Parietal lobe (tissue), 1 donor: ENCODE data around the gene MTMR1. TPM values are rescaled to one million over a fixed set of nuclear protein-coding genes. Genes with fewer than 3 reads are reported as not detected.

Experiments
- total RNA-seq: library from RNA; depleted of rRNA; stranded (reverse); fragments of >200 nt; gene quantifications from one replicate; pipeline ENCODE4 v1.2.3, GENCODE V29; 2014

MTMR1 gene
- total RNA-seq = 39.8 TPM

DNA sequence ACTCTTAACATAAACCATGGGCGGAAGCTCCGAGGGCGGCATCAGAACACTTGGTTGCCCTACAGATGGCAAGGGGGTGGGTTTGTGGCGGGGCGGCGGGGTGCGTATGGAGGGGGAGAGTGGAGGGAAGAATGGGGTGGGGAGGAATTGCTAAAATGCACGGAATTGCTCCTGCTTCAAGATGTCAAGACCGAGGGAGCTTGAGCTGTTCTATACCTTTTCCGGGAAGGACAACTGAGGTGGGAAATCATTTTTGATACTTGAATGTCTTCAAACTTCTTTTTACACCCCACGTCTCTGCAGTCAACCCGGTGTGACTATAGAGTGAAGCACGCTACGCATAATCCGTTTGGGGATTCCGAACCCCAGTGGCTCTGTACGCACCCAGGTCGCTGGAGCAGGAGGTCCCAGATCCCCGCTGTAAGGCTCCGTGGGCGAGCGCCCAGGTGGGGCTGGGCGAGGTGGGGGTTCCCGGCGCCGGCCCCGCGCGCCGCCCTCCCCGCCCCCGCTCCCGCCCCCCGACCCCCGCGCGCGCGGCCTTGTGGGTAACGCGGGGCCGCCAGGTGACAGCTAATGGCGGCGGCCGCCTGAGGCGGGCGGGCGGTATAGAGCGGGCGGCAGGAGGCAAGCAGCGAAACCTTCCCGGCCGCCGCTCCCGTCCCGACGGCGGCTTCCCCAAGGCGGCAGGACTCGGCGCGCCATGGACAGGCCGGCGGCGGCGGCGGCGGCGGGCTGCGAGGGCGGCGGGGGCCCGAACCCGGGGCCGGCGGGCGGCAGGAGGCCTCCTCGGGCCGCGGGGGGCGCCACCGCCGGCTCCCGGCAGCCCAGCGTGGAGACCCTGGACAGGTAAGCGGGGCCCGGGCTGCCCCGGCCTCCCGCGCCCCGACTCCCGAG, at the start of gene MTMR1:
Gene MTMR1, plus strand, starts transcription at position 566 of the 894 bp plus-strand sequence. Its CDS starts 135 bp downstream, at position 701.

Other genes starting within 250 kb of the MTMR1 start
- gene MTM1, start 124.8 kb upstream of the MTMR1 start, total RNA-seq = 13.8 TPM
- gene CD99L2, start 205.3 kb downstream of the MTMR1 start, total RNA-seq = 33.5 TPM